ENCODE data around the gene KLF3.

DNA sequence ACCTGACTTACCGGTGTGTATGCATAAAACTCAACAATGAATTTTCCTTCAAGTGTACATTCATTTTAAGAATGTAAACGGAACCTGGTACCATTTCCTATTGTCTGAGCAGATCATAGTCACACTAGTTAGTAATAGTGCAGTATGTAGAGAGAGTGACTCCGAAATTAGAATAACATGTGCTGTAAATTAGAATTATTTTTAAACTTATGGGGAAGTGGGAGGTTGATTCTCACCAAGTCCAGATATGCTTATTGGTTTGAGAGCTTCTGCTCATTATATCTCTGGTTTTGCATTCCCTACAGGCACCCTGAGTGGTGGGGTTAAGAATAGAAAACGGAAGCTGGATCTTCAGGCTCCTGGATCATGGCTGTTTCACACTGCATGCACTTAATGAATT, 39.6 kb downstream of the KLF3 start:
- no peak for TF ChIP-seq POLR2A (IDR thresholded peaks at IDR 0.05)
- TF ChIP-seq, protein P1, sequence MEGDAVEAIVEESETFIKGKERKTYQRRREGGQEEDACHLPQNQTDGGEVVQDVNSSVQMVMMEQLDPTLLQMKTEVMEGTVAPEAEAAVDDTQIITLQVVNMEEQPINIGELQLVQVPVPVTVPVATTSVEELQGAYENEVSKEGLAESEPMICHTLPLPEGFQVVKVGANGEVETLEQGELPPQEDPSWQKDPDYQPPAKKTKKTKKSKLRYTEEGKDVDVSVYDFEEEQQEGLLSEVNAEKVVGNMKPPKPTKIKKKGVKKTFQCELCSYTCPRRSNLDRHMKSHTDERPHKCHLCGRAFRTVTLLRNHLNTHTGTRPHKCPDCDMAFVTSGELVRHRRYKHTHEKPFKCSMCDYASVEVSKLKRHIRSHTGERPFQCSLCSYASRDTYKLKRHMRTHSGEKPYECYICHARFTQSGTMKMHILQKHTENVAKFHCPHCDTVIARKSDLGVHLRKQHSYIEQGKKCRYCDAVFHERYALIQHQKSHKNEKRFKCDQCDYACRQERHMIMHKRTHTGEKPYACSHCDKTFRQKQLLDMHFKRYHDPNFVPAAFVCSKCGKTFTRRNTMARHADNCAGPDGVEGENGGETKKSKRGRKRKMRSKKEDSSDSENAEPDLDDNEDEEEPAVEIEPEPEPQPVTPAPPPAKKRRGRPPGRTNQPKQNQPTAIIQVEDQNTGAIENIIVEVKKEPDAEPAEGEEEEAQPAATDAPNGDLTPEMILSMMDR (IDR thresholded peaks at IDR 0.05) = no peak

Data from right lobe of liver (tissue), 4 donors.